DOHH2 (cell line): ENCODE data around the gene P2RX3.

Experiments
- EZH2phosphoT487 ChIP-seq: fragments of 200-600 bp; sonication (generic); IDR thresholded peaks from 2 replicates; pipeline ENCODE4 v1.6.1; 2017; ENCODE audit warnings: borderline replicate concordance, mild to moderate bottlenecking, antibody characterized with exemption, low read length, moderate library complexity, mixed read lengths
- TF ChIP-seq, protein P1 (sequence below): fragments of 200-600 bp; sonication (generic); IDR thresholded peaks from one replicate; pipeline ENCODE4 v1.5.1; 2014; ENCODE audit warnings: antibody characterized with exemption, mild to moderate bottlenecking, low read depth, low read length; ENCODE audit not compliant: poor library complexity, severe bottlenecking

DNA sequence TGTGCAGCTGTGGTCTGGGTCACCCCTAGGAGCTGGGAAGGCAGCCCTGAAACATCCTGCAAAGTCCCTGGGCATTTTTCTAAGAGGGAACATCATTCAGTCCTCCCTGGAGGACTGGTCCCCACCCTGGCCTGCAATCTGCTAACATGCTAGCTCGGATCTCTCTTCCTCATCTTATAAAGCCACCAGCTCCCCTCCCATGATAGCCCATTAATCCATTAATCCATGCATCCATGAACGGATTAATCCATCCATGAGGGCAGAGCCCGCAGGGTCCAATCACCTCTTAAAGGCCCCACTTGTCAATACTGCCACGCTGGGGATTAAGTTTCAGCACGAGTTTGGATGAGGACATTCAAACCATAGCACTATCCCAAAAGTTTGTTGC, 30.7 kb downstream of the P2RX3 start:
- TF ChIP-seq, protein P1, sequence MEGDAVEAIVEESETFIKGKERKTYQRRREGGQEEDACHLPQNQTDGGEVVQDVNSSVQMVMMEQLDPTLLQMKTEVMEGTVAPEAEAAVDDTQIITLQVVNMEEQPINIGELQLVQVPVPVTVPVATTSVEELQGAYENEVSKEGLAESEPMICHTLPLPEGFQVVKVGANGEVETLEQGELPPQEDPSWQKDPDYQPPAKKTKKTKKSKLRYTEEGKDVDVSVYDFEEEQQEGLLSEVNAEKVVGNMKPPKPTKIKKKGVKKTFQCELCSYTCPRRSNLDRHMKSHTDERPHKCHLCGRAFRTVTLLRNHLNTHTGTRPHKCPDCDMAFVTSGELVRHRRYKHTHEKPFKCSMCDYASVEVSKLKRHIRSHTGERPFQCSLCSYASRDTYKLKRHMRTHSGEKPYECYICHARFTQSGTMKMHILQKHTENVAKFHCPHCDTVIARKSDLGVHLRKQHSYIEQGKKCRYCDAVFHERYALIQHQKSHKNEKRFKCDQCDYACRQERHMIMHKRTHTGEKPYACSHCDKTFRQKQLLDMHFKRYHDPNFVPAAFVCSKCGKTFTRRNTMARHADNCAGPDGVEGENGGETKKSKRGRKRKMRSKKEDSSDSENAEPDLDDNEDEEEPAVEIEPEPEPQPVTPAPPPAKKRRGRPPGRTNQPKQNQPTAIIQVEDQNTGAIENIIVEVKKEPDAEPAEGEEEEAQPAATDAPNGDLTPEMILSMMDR, result no peak
- no peak for TF ChIP-seq EZH2phosphoT487
